ENCODE data around the gene UBE2H.
"Not testable (repeated sequence)": the region's sequence is repeated elsewhere in the genome, so short reads cannot be mapped to it uniquely, and the experiment has no call there.

The UBE2H gene

GRCh38 chr7:129874722-129875121, 78.0 kb downstream of the UBE2H start:
- DNase-seq (ENCODE audit: low spot score): no peak

- DNase-seq (ENCODE audit: low spot score): no peak
Measured at GRCh38 chr7:129872054-129872453, 80.7 kb downstream of the UBE2H start.

- no peak for DNase-seq (ENCODE audit: low spot score)
Measured at GRCh38 chr7:129870668-129871067, 82.1 kb downstream of the UBE2H start.

DNA sequence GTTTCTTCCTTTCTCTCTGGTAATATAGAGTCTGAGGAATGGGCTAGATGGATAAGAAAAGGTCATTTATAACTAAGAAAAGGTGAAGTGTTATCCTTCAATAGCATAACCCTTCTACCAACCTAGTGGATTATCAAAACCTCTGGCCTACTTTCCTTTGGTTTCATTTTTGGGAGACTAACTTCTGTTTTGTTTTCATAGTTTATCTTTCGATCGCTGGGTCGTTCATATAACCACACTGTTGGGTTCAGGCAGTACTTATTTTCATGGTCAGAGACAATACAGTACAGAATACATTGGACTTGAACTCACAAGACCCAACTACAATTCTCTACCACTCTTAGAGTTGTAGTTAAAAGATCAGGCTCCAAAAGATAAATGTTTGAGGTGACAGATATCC, 86.5 kb downstream of the UBE2H start:
- no peak for DNase-seq (ENCODE audit: low spot score)

GRCh38 chr7:129865925-129866201, 86.9 kb downstream of the UBE2H start:
- DNase-seq (ENCODE audit: low spot score): no peak

GRCh38 chr7:129865093-129865924, 87.5 kb downstream of the UBE2H start:
- DNase-seq (ENCODE audit: low spot score): no peak

DNA sequence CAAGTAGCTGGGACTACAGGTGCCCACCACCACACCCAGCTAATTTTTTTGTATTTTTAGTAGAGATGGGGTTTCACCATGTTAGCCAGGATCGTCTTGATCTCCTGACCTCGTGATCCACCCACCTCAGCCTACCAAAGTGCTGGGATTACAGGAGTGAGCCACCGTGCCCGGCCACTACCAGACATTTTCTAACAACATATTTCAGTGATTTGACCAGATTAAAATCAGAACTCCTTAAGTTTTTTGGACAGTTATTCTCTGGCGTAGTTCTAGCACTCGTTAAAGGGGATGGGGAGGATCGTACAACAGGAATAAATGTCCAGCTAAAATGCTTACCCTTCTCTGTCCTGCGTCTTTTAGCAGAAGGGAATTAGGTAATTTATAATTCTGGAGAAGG, 88.1 kb downstream of the UBE2H start:
- not testable (repeated sequence) for DNase-seq (ENCODE audit: low spot score)

DNA sequence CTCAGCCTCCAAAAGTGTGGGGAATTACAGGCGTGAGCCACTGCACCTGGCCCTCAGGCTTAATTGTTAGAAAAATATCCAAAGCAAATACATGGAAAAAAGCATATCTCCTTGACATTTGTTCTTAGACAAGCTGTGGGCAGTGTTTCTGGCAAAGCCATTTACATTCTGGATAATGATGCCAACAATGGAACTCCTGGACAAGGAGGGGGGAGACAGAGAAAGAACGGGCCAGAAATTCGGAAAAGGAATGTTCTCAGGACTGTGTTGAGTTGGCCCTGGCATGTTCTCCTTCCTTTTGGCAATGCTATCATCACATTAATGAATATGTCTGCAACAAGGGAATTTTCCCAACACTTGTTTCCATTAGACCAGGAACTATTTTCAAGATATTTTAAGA, 88.7 kb downstream of the UBE2H start:
- DNase-seq (ENCODE audit: low spot score): no peak

- DNase-seq (ENCODE audit: low spot score): no peak
Measured at GRCh38 chr7:129862682-129863081, 90.1 kb downstream of the UBE2H start.

GRCh38 chr7:129860784-129861183, 92.0 kb downstream of the UBE2H start:
- DNase-seq (ENCODE audit: low spot score): not testable (repeated sequence)

DNA sequence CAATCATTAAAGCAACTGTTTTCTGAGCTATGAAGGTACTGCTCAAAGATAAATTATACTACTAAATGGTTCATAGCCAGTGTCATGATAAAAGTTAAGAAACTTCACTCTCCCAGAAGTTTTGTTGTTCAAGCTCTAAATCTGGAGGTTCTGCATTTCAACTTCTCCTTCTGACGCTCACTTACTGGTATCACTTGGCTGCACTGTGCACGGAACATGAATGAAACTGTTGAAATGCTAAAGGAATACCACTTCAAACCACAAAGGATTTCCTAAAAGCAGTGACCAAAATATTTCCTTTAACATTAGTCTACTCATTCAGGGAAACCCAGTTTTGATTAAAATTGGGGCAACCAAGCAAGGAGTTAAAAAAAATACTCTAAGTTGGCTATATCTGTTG, 93.6 kb downstream of the UBE2H start:
- DNase-seq (ENCODE audit: low spot score): no peak

- DNase-seq (ENCODE audit: low spot score): no peak
Measured at GRCh38 chr7:129858490-129858889, 94.3 kb downstream of the UBE2H start.

DNA sequence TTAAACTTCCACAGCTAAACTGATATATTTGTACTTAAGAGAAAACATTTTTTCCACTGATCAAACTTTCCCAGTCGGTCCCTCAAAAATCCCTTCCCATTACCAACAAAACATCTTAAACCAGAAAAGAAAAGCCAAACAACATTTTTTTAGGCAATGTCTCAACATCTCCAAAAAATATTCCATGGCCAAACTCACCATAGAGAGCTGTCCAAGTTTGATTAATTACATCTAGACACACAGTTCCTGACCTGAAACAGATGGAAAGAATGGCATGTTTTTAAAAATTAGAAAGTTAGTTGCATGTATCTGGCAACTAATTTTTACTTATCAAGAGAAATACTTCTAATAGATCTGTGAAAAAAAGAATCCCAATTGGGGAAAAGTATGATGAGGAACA, 95.4 kb downstream of the UBE2H start:
- no peak for DNase-seq (ENCODE audit: low spot score)

GRCh38 chr7:129855935-129856717, 96.6 kb downstream of the UBE2H start:
- no peak for DNase-seq (ENCODE audit: low spot score)

DNA sequence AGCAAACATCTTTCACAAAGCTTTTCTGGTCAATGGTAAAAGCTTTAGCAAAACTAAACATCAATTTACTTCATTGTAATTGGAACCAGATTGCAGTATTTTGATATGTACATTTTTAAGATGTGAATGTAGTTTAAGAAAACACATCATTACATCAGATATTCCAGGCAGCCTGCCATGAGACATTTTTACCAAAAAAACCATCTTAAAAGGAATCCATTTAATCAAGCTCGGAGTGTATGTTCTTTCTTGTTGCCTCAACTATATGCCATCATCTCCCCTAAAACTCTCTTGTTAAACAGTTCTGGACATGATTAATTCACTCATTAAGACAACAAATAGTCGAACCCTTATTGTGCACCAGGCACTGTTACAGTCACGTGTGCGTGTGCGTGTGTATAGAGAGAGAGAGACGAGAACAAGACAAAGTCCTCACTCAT, 97.5 kb downstream of the UBE2H start:
- DNase-seq (ENCODE audit: low spot score): no peak

GRCh38 chr7:129854401-129854800, 98.4 kb downstream of the UBE2H start:
- DNase-seq (ENCODE audit: low spot score): no peak

DNA sequence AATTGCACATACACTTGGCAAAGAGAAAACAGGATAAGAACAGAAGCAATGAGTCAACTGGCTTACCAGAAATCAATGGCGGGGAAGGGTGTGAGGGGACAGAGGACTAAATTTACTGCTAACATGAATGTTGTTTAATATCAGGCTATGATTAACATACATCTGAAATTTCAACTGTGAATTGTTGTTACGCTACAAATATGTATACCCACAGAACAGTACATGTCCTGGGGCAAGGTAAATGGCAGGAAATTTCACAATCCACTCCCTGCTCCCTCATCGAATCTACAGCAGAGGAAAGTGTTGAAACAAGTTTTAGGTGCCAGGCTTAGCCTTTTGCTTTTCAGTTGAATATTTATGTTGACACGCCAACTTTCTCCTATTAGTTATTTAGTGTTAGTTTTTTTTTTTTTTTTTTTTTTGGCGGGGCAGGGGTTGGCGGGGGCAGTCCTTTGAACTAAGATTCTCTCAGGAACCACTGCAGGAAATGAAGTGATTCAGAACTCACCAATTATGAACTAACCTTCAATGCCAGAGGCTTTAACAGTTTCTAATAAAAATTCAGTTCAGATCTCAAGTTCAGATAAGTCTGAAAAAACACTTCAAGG, 99.0 kb downstream of the UBE2H start:
- no peak for DNase-seq (ENCODE audit: low spot score)

- DNase-seq (ENCODE audit: low spot score): no peak
Measured at GRCh38 chr7:129851809-129852208, 101.0 kb downstream of the UBE2H start.

GRCh38 chr7:129851174-129851573, 101.6 kb downstream of the UBE2H start:
- no peak for DNase-seq (ENCODE audit: low spot score)

GRCh38 chr7:129848436-129848835, 104.3 kb downstream of the UBE2H start:
- no peak for DNase-seq (ENCODE audit: low spot score)

- DNase-seq (ENCODE audit: low spot score): no peak
Measured at GRCh38 chr7:129845972-129846327, 106.8 kb downstream of the UBE2H start.

- DNase-seq (ENCODE audit: low spot score): no peak
Measured at GRCh38 chr7:129845178-129845971, 107.4 kb downstream of the UBE2H start.

Measured in left forelimb (tissue), 1 donor.